H1 (cell line): ENCODE measurements around the gene SLC38A10. TPM values are rescaled to one million over a fixed set of nuclear protein-coding genes. Genes with fewer than 3 reads are reported as not detected.

Experiments used
- CTCF ChIA-PET: fragments of 300-600 bp; sonication (Branson Sonifier 250); formaldehyde crosslinking; loops from one replicate; lab custom pipeline; 2021; ENCODE audit not compliant: partially characterized antibody; lab: Charles Lee
- POLR2A ChIA-PET: fragments of 300-600 bp; sonication (Branson Sonifier 250); formaldehyde crosslinking; loops from one replicate; lab custom pipeline; 2021; ENCODE audit warnings: inconsistent platforms; ENCODE audit not compliant: partially characterized antibody; lab: Charles Lee
- DNase-seq, 2 experiments: peaks; one replicate each; pipeline versions ENCODE4 v3.0.0 to v3.0.0-alpha.2; 2010 to 2022; ENCODE audit warnings: low spot score in 2 of 2, low read depth in 1 of 2, mixed read lengths in 1 of 2
- FAIRE-seq: peaks from 2 replicates; lab custom pipeline; 2011; peaks lifted over from hg19 to GRCh38; lab: Jason Lieb, UNC
- H2AFZ ChIP-seq: 2 replicates; pipeline ENCODE4 v1.8.1; 2012; ENCODE audit warnings: low read length, inconsistent platforms
- H2AK5ac ChIP-seq: 2 replicates; pipeline ENCODE4 v1.6.1; 2013; ENCODE audit warnings: low read depth, low read length
- H2BK120ac ChIP-seq: replicated peaks from 2 replicates; pipeline ENCODE3; 2013; ENCODE audit warnings: low read depth, low read length, inconsistent platforms
- H2BK12ac ChIP-seq: 2 replicates; pipeline ENCODE4 v1.6.1; 2013; ENCODE audit warnings: low read depth, low read length
- H2BK15ac ChIP-seq: 2 replicates; pipeline ENCODE4 v1.6.1; 2013; ENCODE audit warnings: low read length
- H2BK20ac ChIP-seq: 2 replicates; pipeline ENCODE4 v1.6.1; 2013; ENCODE audit warnings: low read length
- H2BK5ac ChIP-seq: 2 replicates; pipeline ENCODE4 v1.6.1; 2013; ENCODE audit warnings: low read depth, low read length
- H3K14ac ChIP-seq: 2 replicates; pipeline ENCODE4 v1.6.1; 2013; ENCODE audit warnings: inconsistent platforms; ENCODE audit not compliant: insufficient read length
- H3K18ac ChIP-seq: 2 replicates; pipeline ENCODE4 v1.6.1; 2013; ENCODE audit warnings: low read length; ENCODE audit errors: extremely low read depth
- H3K23ac ChIP-seq: 2 replicates; pipeline ENCODE4 v1.6.1; 2013; ENCODE audit warnings: inconsistent platforms; ENCODE audit not compliant: insufficient read length
- H3K23me2 ChIP-seq: 2 replicates; pipeline ENCODE4 v1.6.1; 2013; ENCODE audit warnings: low read depth, low read length
- H3K27ac ChIP-seq: 2 replicates; pipeline ENCODE4 v1.6.1; 2011; ENCODE audit warnings: low read depth, low read length, inconsistent platforms
- H3K27me3 ChIP-seq, 4 experiments: replicated peaks in 1 of 4; 1 replicate in 1 of 4; 2 replicates in 3 of 4; pipeline versions ENCODE4 v1.6.1 to v1.8.1; 2011 to 2013; ENCODE audit warnings: low read length in 3 of 4, mild to moderate bottlenecking in 3 of 4, inconsistent platforms in 2 of 4, mixed read lengths in 2 of 4, moderate library complexity in 1 of 4; ENCODE audit not compliant: control insufficient read depth in 3 of 4, insufficient read depth in 3 of 4; ENCODE audit errors: extremely low read depth in 1 of 4
- H3K36me3 ChIP-seq, 4 experiments: 2 replicates each; pipeline versions ENCODE4 v1.6.1 to v1.8.1; 2011 to 2013; ENCODE audit warnings: mild to moderate bottlenecking in 4 of 4, low read length in 3 of 4, moderate library complexity in 2 of 4, control low read depth in 1 of 4, inconsistent platforms in 1 of 4; ENCODE audit not compliant: insufficient read depth in 4 of 4, control insufficient read depth in 2 of 4
- H3K4ac ChIP-seq: replicated peaks from 2 replicates; pipeline ENCODE3; 2013; ENCODE audit warnings: low read length, low read depth, mixed read lengths, inconsistent platforms; ENCODE audit not compliant: insufficient read length
- H3K4me1 ChIP-seq, 4 experiments: replicated peaks in 1 of 4; 1 replicate in 1 of 4; 2 replicates in 3 of 4; pipeline versions ENCODE4 v1.6.1 to v1.8.1; 2011 to 2013; ENCODE audit warnings: low read length in 3 of 4, inconsistent platforms in 2 of 4, mixed read lengths in 1 of 4; ENCODE audit not compliant: insufficient read depth in 4 of 4, control insufficient read depth in 3 of 4
- H3K4me2 ChIP-seq, 2 experiments: 2 replicates each; pipeline versions ENCODE4 v1.6.1 to v1.8.1; 2011 to 2013; ENCODE audit warnings: low read depth in 2 of 2, low read length in 2 of 2, control low read depth in 1 of 2, inconsistent platforms in 1 of 2, mild to moderate bottlenecking in 1 of 2; ENCODE audit not compliant: insufficient read depth in 1 of 2
- H3K4me3 ChIP-seq, 4 experiments: fragments of 200-600, 300-600 bp in 1 of 4; sonication (generic), shearing (Covaris generic), sonication (Bioruptor Twin) in 1 of 4; 2 replicates each; pipeline versions ENCODE4 v1.5.1 to v1.8.1; 2011 to 2016; ENCODE audit warnings: low read length in 4 of 4, low read depth in 3 of 4, control low read depth in 2 of 4, inconsistent platforms in 2 of 4, mild to moderate bottlenecking in 2 of 4, mixed read lengths in 1 of 4, moderate library complexity in 1 of 4; ENCODE audit not compliant: insufficient read depth in 2 of 4; ENCODE audit errors: extremely low read depth in 1 of 4
- H3K56ac ChIP-seq: replicated peaks from 2 replicates; pipeline ENCODE3; 2013; ENCODE audit warnings: low read depth, mild to moderate bottlenecking, mixed read lengths, low read length, inconsistent platforms; ENCODE audit not compliant: insufficient read length
- H3K79me1 ChIP-seq: 2 replicates; pipeline ENCODE4 v1.6.1; 2013; ENCODE audit warnings: low read depth, low read length, control low read depth
- H3K79me2 ChIP-seq, 2 experiments: 2 replicates each; pipeline versions ENCODE4 v1.6.1 to v1.8.1; 2012 to 2013; ENCODE audit warnings: low read length in 2 of 2, mild to moderate bottlenecking in 2 of 2, inconsistent platforms in 1 of 2; ENCODE audit not compliant: insufficient read depth in 2 of 2, control insufficient read depth in 1 of 2
- H3K9ac ChIP-seq, 4 experiments: replicated peaks in 1 of 4; 1 replicate in 1 of 4; 2 replicates in 3 of 4; pipeline versions ENCODE4 v1.6.1 to v1.8.1; 2011 to 2013; ENCODE audit warnings: low read depth in 3 of 4, low read length in 3 of 4, control low read depth in 2 of 4, mild to moderate bottlenecking in 2 of 4, moderate library complexity in 2 of 4, inconsistent platforms in 1 of 4; ENCODE audit errors: extremely low read depth in 1 of 4
- H3K9me3 ChIP-seq, 2 experiments: 2 replicates each; pipeline versions ENCODE4 v1.6.1 to v1.8.1; 2012 to 2013; ENCODE audit warnings: mild to moderate bottlenecking in 2 of 2, moderate library complexity in 2 of 2, control low read depth in 1 of 2, inconsistent platforms in 1 of 2, low read depth in 1 of 2, low read length in 1 of 2, mixed read lengths in 1 of 2; ENCODE audit not compliant: insufficient read depth in 2 of 2
- H4K20me1 ChIP-seq, 2 experiments: replicated peaks in 1 of 2; 2 replicates each; pipeline versions ENCODE3 to v1.8.1; 2011 to 2013; ENCODE audit warnings: inconsistent platforms in 2 of 2, low read length in 2 of 2, mild to moderate bottlenecking in 1 of 2; ENCODE audit not compliant: insufficient read depth in 2 of 2, control insufficient read depth in 1 of 2
- H4K5ac ChIP-seq: 2 replicates; pipeline ENCODE4 v1.6.1; 2013; ENCODE audit warnings: low read length, low read depth, mixed read lengths, inconsistent platforms; ENCODE audit not compliant: insufficient read length
- H4K8ac ChIP-seq: 2 replicates; pipeline ENCODE4 v1.8.0; 2013; ENCODE audit warnings: mild to moderate bottlenecking, moderate library complexity, low read length, inconsistent platforms; ENCODE audit not compliant: insufficient read depth; ENCODE audit errors: extremely low read depth
- H4K91ac ChIP-seq: replicated peaks from 2 replicates; pipeline ENCODE3; 2013; ENCODE audit warnings: low read length, mixed read lengths, inconsistent platforms; ENCODE audit not compliant: insufficient read length
- BACH1 ChIP-seq: IDR thresholded peaks from 2 replicates; pipeline ENCODE4 v1.6.1; 2012; ENCODE audit warnings: low read length, improper control_type of control experiment
- EP300 ChIP-seq, 2 experiments: IDR thresholded peaks; 1 replicate in 1 of 2; 2 replicates in 1 of 2; pipeline ENCODE4 v1.6.1; 2011 to 2012; ENCODE audit warnings: low read depth in 2 of 2, low read length in 2 of 2, mild to moderate bottlenecking in 2 of 2, borderline replicate concordance in 1 of 2, inconsistent platforms in 1 of 2, moderate library complexity in 1 of 2
- EZH2 ChIP-seq: fragments of 200-600 bp; sonication (generic); IDR thresholded peaks from 2 replicates; pipeline ENCODE4 v1.7.1; 2012; ENCODE audit warnings: low read depth, mild to moderate bottlenecking, moderate library complexity, low read length, inconsistent platforms; ENCODE audit not compliant: severe bottlenecking
- GABPA ChIP-seq: IDR thresholded peaks from 2 replicates; pipeline ENCODE4 v1.6.1; 2011; ENCODE audit warnings: mild to moderate bottlenecking, low read length, moderate library complexity, borderline replicate concordance; ENCODE audit not compliant: insufficient read depth
- JUND ChIP-seq: IDR thresholded peaks from 2 replicates; pipeline ENCODE4 v1.6.1; 2011; ENCODE audit warnings: mild to moderate bottlenecking, improper control_type of control experiment, low read length
- KDM4A ChIP-seq: IDR thresholded peaks from one replicate; pipeline ENCODE4 v1.7.1; 2012; ENCODE audit warnings: low read depth, mild to moderate bottlenecking, moderate library complexity, low read length, inconsistent platforms; ENCODE audit not compliant: severe bottlenecking
- RFX5 ChIP-seq: IDR thresholded peaks from 2 replicates; pipeline ENCODE4 v1.6.1; 2011; ENCODE audit warnings: low read depth, low read length, improper control_type of control experiment, borderline replicate concordance
- RNF2 ChIP-seq: fragments of 200-900, 300-1000 bp; sonication (generic); IDR thresholded peaks from 2 replicates; pipeline ENCODE4 v1.7.1; 2016; ENCODE audit warnings: borderline replicate concordance, low read depth, mild to moderate bottlenecking, antibody characterized with exemption, low read length; ENCODE audit not compliant: poor library complexity, severe bottlenecking; ENCODE audit errors: missing control alignments
- SP4 ChIP-seq: IDR thresholded peaks from 2 replicates; pipeline ENCODE4 v1.6.1; 2012; ENCODE audit warnings: low read length, inconsistent platforms
- TBP ChIP-seq: IDR thresholded peaks from 2 replicates; pipeline ENCODE4 v1.6.1; 2011; ENCODE audit warnings: low read depth, low read length, improper control_type of control experiment
- WGBS, 2 experiments: shearing (Covaris generic) in 1 of 2; methylation state at CpG; one replicate each; pipeline versions ENCODE4 v1.1.6 to v1.1.7; 2013 to 2015; ENCODE audit warnings: low lambda C conversion rate in 2 of 2, mixed read lengths in 2 of 2, inconsistent platforms in 1 of 2, low coverage in 1 of 2, missing lambda C conversion rate in 1 of 2; ENCODE audit not compliant: insufficient replicate concordance in 2 of 2, insufficient coverage in 1 of 2, insufficient read length in 1 of 2; ENCODE audit errors: extremely low coverage in 1 of 2, missing lambda C conversion rate in 1 of 2; 5-methylcytosine and 5-hydroxymethylcytosine counted together
- polyA plus RNA-seq, 7 experiments: library from polyadenylated mRNA; depleted of rRNA in 3 of 7; stranded (reverse) in 5 of 7; unstranded in 2 of 7; fragments of >200 nt in 5 of 7; fragments of 200-250 nt in 2 of 7; gene quantifications; 1 replicate in 5 of 7; 2 replicates in 1 of 7; 4 replicates in 1 of 7; pipeline versions ENCODE4 v1.2.1 to v1.2.3, GENCODE V29; 2011 to 2013; ENCODE audit warnings: missing spikeins in 2 of 7, mixed read lengths in 2 of 7
- total RNA-seq: library from RNA; stranded (reverse); fragmentation: NEBNext Ultra II Directional; extraction: Animal tissue kit (Norgen Biotek cat#: 25700); gene quantifications from 2 replicates; pipeline ENCODE4 v1.2.1, GENCODE V29; 2021
- TF ChIP-seq, protein P1 (sequence below): IDR thresholded peaks from 2 replicates; pipeline ENCODE4 v1.6.1; 2011; ENCODE audit warnings: low read depth, mild to moderate bottlenecking, low read length; ENCODE audit not compliant: insufficient read depth
- TF ChIP-seq, protein P2 (sequence below): IDR thresholded peaks from 2 replicates; pipeline ENCODE4 v1.6.1; 2012; ENCODE audit warnings: inconsistent platforms

Gene SLC38A10
- total and polyA plus RNA-seq, 2 of the 8 experiments (the other 6 are each of a cell fraction or from before 2014, with no cell fraction given), result 26.4 to 41.0 TPM

DNA sequence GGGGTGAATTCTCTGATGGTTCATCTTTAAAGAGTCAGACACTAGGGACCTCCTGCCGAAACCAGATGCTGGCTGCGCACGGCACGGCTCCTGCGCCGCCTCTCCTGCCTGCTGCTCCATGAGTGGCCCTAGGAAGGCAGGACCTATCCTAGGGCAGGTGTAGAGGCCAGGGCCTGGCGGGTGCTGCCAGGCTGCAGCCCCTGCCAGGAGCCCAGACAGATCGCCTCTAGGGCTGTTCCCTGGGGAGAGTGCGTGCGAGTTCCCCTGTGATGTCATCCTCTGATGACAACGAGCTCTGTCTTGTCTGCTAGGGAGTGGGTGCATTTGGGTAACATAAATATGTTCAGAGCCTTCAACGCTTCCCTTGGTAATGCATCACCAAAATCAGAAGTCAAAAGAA lies 23.9 kb downstream of the SLC38A10 start:
- no peak overlapping the region for H2BK120ac ChIP-seq
- peaks cover 0 to 22% (median 3%) of the 10 kb centered on the region in 4 experiments; a peak in 3 of 8 replicates for H3K36me3 ChIP-seq
- H2BK15ac ChIP-seq, result no peak overlapping the region
- POLR2A ChIA-PET, result interaction anchor here (1.1 to 1.6 kb wide), 2 partner anchors 9 to 10 kb away, joined by 3 read pairs; no protein-coding TSS in a partner anchor
- 94% methylated on average over 12 of the region's 12 CpGs; no CpG with 5 or more reads in 1 of the 2 experiments for WGBS, 2 experiments
- CTCF ChIA-PET, result interaction anchor here (0.6 to 1.4 kb wide), 7 partner anchors 9 to 423 kb away, joined by 3 to 5 read pairs (median 3); no protein-coding TSS in a partner anchor
- no peak overlapping the region for H4K5ac ChIP-seq
- H3K4ac ChIP-seq, result no peak overlapping the region
- H3K4me3 ChIP-seq, result no peak overlapping the region
- H4K20me1 ChIP-seq, result peaks cover 5 to 6% of the 10 kb centered on the region in 2 experiments
- no peak overlapping the region for H2BK20ac ChIP-seq
- no peaks in the 10 kb centered on the region for H3K9me3 ChIP-seq
- H4K8ac ChIP-seq, result no peak overlapping the region
- no peak overlapping the region for H3K9ac ChIP-seq
- FAIRE-seq (no peak), DNase-seq (no peak)
- H2BK5ac ChIP-seq, result no peak overlapping the region
- no peak overlapping the region for H2AK5ac ChIP-seq
- no peak overlapping the region for H3K4me2 ChIP-seq
- H2BK12ac ChIP-seq, result no peak overlapping the region
- no peak overlapping the region for H3K18ac ChIP-seq
- no peaks in the 10 kb centered on the region for H3K23me2 ChIP-seq
- no peaks in the 10 kb centered on the region for H3K4me1 ChIP-seq
- H3K27me3 ChIP-seq, result no peaks in the 10 kb centered on the region
- H3K14ac ChIP-seq, result no peak overlapping the region
- H3K23ac ChIP-seq, result no peak overlapping the region
- H3K79me1 ChIP-seq, result no peaks in the 10 kb centered on the region
- H3K27ac ChIP-seq, result no peak overlapping the region
- H3K79me2 ChIP-seq, result no peaks in the 10 kb centered on the region
- H4K91ac ChIP-seq, result no peak overlapping the region
- no peak overlapping the region for H2AFZ ChIP-seq
- H3K56ac ChIP-seq, result no peak overlapping the region
- TF ChIP-seq SP4 (no peak), RNF2 (no peak), GABPA (no peak), EP300 (IDR thresholded peaks at IDR 0.05; ENCODE audit: borderline replicate concordance in 1 of 2, low read depth in 2 of 2, low read length in 2 of 2) (no peak), RFX5 (no peak), BACH1 (no peak), EZH2 (no peak), JUND (no peak), KDM4A (no peak), TBP (no peak)
- TF ChIP-seq, protein P1, sequence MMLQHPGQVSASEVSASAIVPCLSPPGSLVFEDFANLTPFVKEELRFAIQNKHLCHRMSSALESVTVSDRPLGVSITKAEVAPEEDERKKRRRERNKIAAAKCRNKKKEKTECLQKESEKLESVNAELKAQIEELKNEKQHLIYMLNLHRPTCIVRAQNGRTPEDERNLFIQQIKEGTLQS, result no peak
- TF ChIP-seq, protein P2, sequence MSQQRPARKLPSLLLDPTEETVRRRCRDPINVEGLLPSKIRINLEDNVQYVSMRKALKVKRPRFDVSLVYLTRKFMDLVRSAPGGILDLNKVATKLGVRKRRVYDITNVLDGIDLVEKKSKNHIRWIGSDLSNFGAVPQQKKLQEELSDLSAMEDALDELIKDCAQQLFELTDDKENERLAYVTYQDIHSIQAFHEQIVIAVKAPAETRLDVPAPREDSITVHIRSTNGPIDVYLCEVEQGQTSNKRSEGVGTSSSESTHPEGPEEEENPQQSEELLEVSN, result no peak
